ENCODE data around the gene UPF1.

UPF1 gene

GRCh38 chr19:18855647-18856384 lies 24.1 kb downstream of the UPF1 start:
- H3K36me3 ChIP-seq (ENCODE audit: control insufficient read depth in 2 of 2, insufficient read depth in 1 of 2, low read length in 2 of 2): peaks cover 8 to 99% of the 10 kb centered on the region in 2 experiments
- POLR2A ChIA-PET: interaction anchor here (0.5 to 1.1 kb wide), 3 partner anchors 11 to 192 kb away, joined by 3 read pairs; no protein-coding TSS in a partner anchor
- no peak overlapping the region for H3K4me3 ChIP-seq (ENCODE audit: low read depth, low read length)
- CTCF ChIA-PET: interaction anchor here (0.6 to 1.6 kb wide), 5 partner anchors 9 to 319 kb away, joined by 3 to 8 read pairs (median 4); no protein-coding TSS in a partner anchor
- TF ChIP-seq ZFP37 (tag by site-specific recombination; IDR thresholded peaks at IDR 0.05) (no peak), ZNF391 (tag by site-specific recombination; IDR thresholded peaks at IDR 0.05; ENCODE audit: borderline replicate concordance, low read depth) (no peak), ZNF121 (tag by site-specific recombination; IDR thresholded peaks at IDR 0.05) (0 out of 2 replicates have a peak, but pooled peaks have one; percentile 15)
- H3K4me1 ChIP-seq (ENCODE audit: control insufficient read depth, insufficient read depth, low read length): no peaks in the 10 kb centered on the region
- no peak overlapping the region for H3K27ac ChIP-seq (ENCODE audit: extremely low read depth, low read depth, low read length)
- H3K9me3 ChIP-seq (ENCODE audit: control insufficient read depth, insufficient read depth, low read depth, low read length): no peaks in the 10 kb centered on the region

GRCh38 chr19:18856385-18857126 lies 24.8 kb downstream of the UPF1 start:
- H3K4me1 ChIP-seq (ENCODE audit: control insufficient read depth, insufficient read depth, low read length): no peaks in the 10 kb centered on the region
- H3K9me3 ChIP-seq (ENCODE audit: control insufficient read depth, insufficient read depth, low read depth, low read length): no peaks in the 10 kb centered on the region
- no peak overlapping the region for H3K4me3 ChIP-seq (ENCODE audit: low read depth, low read length)
- POLR2A ChIA-PET: interaction anchor here (0.5 to 1.1 kb wide), 3 partner anchors 10 to 193 kb away, joined by 3 read pairs; no protein-coding TSS in a partner anchor
- peaks cover 12 to 99% of the 10 kb centered on the region in 2 experiments for H3K36me3 ChIP-seq (ENCODE audit: control insufficient read depth in 2 of 2, insufficient read depth in 1 of 2, low read length in 2 of 2)
- TF ChIP-seq ZBTB44 (tag by site-specific recombination; IDR thresholded peaks at IDR 0.05) (no peak), ZNF223 (tag by site-specific recombination; IDR thresholded peaks at IDR 0.05) (no peak), ZBTB8A (tag by site-specific recombination; IDR thresholded peaks at IDR 0.05) (no peak), ZNF843 (tag by site-specific recombination; IDR thresholded peaks at IDR 0.05) (no peak), KLF9 (tag by site-specific recombination; IDR thresholded peaks at IDR 0.05; ENCODE audit: low read depth) (no peak), ZBTB20 (tag by site-specific recombination; IDR thresholded peaks at IDR 0.05) (no peak), ZNF600 (tag by site-specific recombination; IDR thresholded peaks at IDR 0.05) (no peak), ZNF571 (tag by site-specific recombination; IDR thresholded peaks at IDR 0.05) (no peak), CTCF (tag by site-specific recombination; IDR thresholded peaks at IDR 0.05) (no peak), ZFHX2 (tag by site-specific recombination; conservative IDR thresholded peaks at IDR 0.05) (no peak), ZNF768 (tag by site-specific recombination; IDR thresholded peaks at IDR 0.05) (no peak), ZFP41 (tag by site-specific recombination; IDR thresholded peaks at IDR 0.05; ENCODE audit: borderline replicate concordance) (no peak), ZNF426 (tag by site-specific recombination; IDR thresholded peaks at IDR 0.05) (no peak), ZNF747 (tag by site-specific recombination; IDR thresholded peaks at IDR 0.05) (no peak), PRDM10 (tag by site-specific recombination; IDR thresholded peaks at IDR 0.05) (no peak), ZNF175 (tag by site-specific recombination; IDR thresholded peaks at IDR 0.05) (no peak)
- CTCF ChIA-PET: interaction anchor here (0.5 to 1.6 kb wide), 6 partner anchors 9 to 318 kb away, joined by 3 to 8 read pairs (median 4); no protein-coding TSS in a partner anchor
- H3K27ac ChIP-seq (ENCODE audit: extremely low read depth, low read depth, low read length): no peak overlapping the region

Measured in HEK293 (cell line).